Upper lobe of right lung (tissue), 1 donor: ENCODE measurements around the gene ITGB8. TPM values are rescaled to one million over a fixed set of nuclear protein-coding genes. Genes with fewer than 3 reads are reported as not detected.

Source experiments
- ATAC-seq: fragments of 200-7000 bp; cut with Tn5 transposase; one replicate; pipeline ENCODE4 v1.9.1; 2020; ENCODE audit warnings: mild to moderate bottlenecking, moderate library complexity
- DNase-seq: peaks from one replicate; pipeline ENCODE4 v3.0.0-alpha.2; 2020
- H3K27ac ChIP-seq: fragments of 200-600 bp; one replicate; pipeline ENCODE4 v1.8.0; 2022
- H3K27me3 ChIP-seq: fragments of 200-600 bp; one replicate; pipeline ENCODE4 v1.8.0; 2022; ENCODE audit warnings: mild to moderate bottlenecking
- H3K36me3 ChIP-seq: fragments of 200-600 bp; one replicate; pipeline ENCODE4 v1.8.0; 2022
- H3K4me1 ChIP-seq: fragments of 200-600 bp; one replicate; pipeline ENCODE4 v1.8.0; 2022
- H3K4me3 ChIP-seq: fragments of 200-600 bp; one replicate; pipeline ENCODE4 v1.8.0; 2022; ENCODE audit warnings: mild to moderate bottlenecking
- H3K9me3 ChIP-seq: fragments of 200-600 bp; one replicate; pipeline ENCODE4 v1.8.0; 2022
- intact Hi-C: fragments of 100-400 bp; cut with DNase I; formaldehyde crosslinking; loops from one replicate; pipeline ENCODE4 v1.11.0; 2022
- total RNA-seq: library from RNA; stranded (reverse); fragmentation: NEBNext Ultra II Directional; extraction: Animal tissue kit (Norgen Biotek cat#: 25700); gene quantifications from one replicate; pipeline ENCODE4 v1.2.1, GENCODE V29; 2021
- TF ChIP-seq, protein P1 (sequence below): fragments of 200-600 bp; IDR thresholded peaks from one replicate; pipeline ENCODE4 v1.8.0; 2022; ENCODE audit warnings: antibody characterized with exemption
- donor health status: DM: no; HTN: yes; CAD: no; lungs with severe emphysema.

ITGB8 gene
- total RNA-seq, 1 donor from 2014 or later, result 4.6 TPM

DNA sequence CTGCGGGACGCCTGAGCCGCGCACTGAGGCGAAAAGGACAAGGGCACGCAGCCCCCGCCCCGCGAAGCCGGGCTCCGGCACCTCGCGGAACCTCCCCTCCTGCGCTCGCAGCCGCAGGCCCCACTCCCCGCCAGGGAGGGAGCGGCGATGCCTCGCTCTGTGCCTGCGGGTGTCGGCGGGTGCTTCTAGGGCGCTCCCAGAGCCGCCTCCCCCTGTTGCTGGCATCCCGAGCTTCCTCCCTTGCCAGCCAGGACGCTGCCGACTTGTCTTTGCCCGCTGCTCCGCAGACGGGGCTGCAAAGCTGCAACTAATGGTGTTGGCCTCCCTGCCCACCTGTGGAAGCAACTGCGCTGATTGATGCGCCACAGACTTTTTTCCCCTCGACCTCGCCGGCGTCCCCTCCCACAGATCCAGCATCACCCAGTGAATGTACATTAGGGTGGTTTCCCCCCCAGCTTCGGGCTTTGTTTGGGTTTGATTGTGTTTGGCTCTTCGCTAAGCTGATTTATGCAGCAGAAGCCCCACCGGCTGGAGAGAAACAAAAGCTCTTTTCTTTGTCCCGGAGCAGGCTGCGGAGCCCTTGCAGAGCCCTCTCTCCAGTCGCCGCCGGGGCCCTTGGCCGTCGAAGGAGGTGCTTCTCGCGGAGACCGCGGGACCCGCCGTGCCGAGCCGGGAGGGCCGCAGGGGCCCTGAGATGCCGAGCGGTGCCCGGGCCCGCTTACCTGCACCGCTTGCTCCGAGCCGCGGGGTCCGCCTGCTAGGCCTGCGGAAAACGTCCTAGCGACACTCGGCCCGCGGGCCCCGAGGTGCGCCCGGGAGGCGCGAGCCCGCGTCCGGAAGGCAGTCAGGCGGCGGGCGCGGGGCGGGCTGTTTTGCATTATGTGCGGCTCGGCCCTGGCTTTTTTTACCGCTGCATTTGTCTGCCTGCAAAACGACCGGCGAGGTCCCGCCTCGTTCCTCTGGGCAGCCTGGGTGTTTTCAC lies 519 bp downstream of the ITGB8 start:
- Histone ChIP-seq H3K27me3 (peaks cover 16% of the 10 kb centered on the region), H3K36me3 (no peaks in the 10 kb centered on the region), H3K9me3 (no peaks in the 10 kb centered on the region), H3K4me1 (no peaks in the 10 kb centered on the region), H3K27ac (peak overlapping the region; percentile 82), H3K4me3 (peak overlapping the region; percentile 64)
- DNase-seq, result peak; percentile 73
- TF ChIP-seq, protein P1, sequence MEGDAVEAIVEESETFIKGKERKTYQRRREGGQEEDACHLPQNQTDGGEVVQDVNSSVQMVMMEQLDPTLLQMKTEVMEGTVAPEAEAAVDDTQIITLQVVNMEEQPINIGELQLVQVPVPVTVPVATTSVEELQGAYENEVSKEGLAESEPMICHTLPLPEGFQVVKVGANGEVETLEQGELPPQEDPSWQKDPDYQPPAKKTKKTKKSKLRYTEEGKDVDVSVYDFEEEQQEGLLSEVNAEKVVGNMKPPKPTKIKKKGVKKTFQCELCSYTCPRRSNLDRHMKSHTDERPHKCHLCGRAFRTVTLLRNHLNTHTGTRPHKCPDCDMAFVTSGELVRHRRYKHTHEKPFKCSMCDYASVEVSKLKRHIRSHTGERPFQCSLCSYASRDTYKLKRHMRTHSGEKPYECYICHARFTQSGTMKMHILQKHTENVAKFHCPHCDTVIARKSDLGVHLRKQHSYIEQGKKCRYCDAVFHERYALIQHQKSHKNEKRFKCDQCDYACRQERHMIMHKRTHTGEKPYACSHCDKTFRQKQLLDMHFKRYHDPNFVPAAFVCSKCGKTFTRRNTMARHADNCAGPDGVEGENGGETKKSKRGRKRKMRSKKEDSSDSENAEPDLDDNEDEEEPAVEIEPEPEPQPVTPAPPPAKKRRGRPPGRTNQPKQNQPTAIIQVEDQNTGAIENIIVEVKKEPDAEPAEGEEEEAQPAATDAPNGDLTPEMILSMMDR, result no peak
- ATAC-seq, result peak; percentile 58
- intact Hi-C loops, result no loop called here

- peak overlapping the region; percentile 82 for H3K27ac ChIP-seq
- ATAC-seq (no peak), DNase-seq (peak; percentile 50)
- peaks cover 16% of the 10 kb centered on the region for H3K27me3 ChIP-seq
- H3K9me3 ChIP-seq, result no peaks in the 10 kb centered on the region
- H3K4me1 ChIP-seq, result no peaks in the 10 kb centered on the region
- TF ChIP-seq, protein P1, result no peak
- intact Hi-C loops, result no loop called here
- H3K36me3 ChIP-seq, result no peaks in the 10 kb centered on the region
- peak overlapping the region; percentile 64 for H3K4me3 ChIP-seq
Observed at GRCh38 chr7:20331910-20332813, 1.5 kb downstream of the ITGB8 start.

- DNase-seq (no peak), ATAC-seq (no peak)
- no peaks in the 10 kb centered on the region for H3K27me3 ChIP-seq
- no peak overlapping the region for H3K4me3 ChIP-seq
- no peak overlapping the region for H3K27ac ChIP-seq
- intact Hi-C loops, result no loop called here
- no peaks in the 10 kb centered on the region for H3K9me3 ChIP-seq
- no peaks in the 10 kb centered on the region for H3K4me1 ChIP-seq
- TF ChIP-seq, protein P1, result no peak
- H3K36me3 ChIP-seq, result no peaks in the 10 kb centered on the region
Observed at GRCh38 chr7:20338285-20338684, 7.6 kb downstream of the ITGB8 start.

GRCh38 chr7:20340839-20341238 lies 10.1 kb downstream of the ITGB8 start:
- TF ChIP-seq, protein P1, result no peak
- no peak for ATAC-seq
- Histone ChIP-seq H3K4me1 (no peaks in the 10 kb centered on the region), H3K9me3 (no peaks in the 10 kb centered on the region), H3K27ac (no peak overlapping the region), H3K4me3 (no peak overlapping the region), H3K27me3 (no peaks in the 10 kb centered on the region), H3K36me3 (no peaks in the 10 kb centered on the region)
- no peak for DNase-seq
- intact Hi-C loops, result no loop called here

DNA sequence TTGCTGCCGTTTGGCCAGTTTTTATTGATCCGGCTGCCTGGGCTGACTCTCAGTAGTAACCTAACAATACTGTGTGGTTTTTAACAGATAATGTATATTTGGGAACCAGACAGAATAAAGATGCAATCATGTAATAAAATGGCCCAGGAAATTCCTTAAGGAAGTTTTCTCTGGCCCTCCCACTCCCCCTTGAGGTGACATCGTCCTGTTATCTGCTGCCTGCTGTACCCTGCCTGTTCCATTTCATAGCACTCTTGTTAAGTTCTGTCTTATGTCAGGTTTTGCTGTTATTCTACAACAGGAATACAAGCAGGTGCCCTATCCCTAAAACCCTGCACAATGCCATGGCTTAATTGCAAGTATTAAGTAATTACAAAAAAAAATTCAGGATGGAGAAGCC lies 12.5 kb downstream of the ITGB8 start:
- H3K9me3 ChIP-seq, result no peaks in the 10 kb centered on the region
- DNase-seq (no peak), ATAC-seq (no peak)
- H3K27ac ChIP-seq, result no peak overlapping the region
- no peaks in the 10 kb centered on the region for H3K36me3 ChIP-seq
- no peaks in the 10 kb centered on the region for H3K27me3 ChIP-seq
- no peak overlapping the region for H3K4me3 ChIP-seq
- intact Hi-C loops, result no loop called here
- TF ChIP-seq, protein P1, result no peak
- H3K4me1 ChIP-seq, result no peaks in the 10 kb centered on the region
